Stomach (tissue), 4 donors: Measurements from ENCODE around the gene MS4A18.

Experiments used
- POLR2A ChIP-seq, 4 donors: fragments of 450-650 bp; IDR thresholded peaks; one replicate each; pipeline ENCODE4 v1.6.1; 2016; ENCODE audit warnings: antibody characterized with exemption in 4 of 4, control low read depth in 2 of 4, mild to moderate bottlenecking in 1 of 4, moderate library complexity in 1 of 4
- TF ChIP-seq, protein P1 (sequence below), 7 experiments: fragments of 450-650 bp in 4 of 7; fragments of 200-600 bp in 3 of 7; sonication (generic) in 3 of 7; IDR thresholded peaks; one replicate each; pipeline ENCODE4 v1.5.1; 2016 to 2019; ENCODE audit warnings: antibody characterized with exemption in 7 of 7, control low read depth in 2 of 7, mild to moderate bottlenecking in 1 of 7

GRCh38 chr11:60744114-60744513 lies 19.6 kb downstream of the MS4A18 start:
- TF ChIP-seq, protein P1, sequence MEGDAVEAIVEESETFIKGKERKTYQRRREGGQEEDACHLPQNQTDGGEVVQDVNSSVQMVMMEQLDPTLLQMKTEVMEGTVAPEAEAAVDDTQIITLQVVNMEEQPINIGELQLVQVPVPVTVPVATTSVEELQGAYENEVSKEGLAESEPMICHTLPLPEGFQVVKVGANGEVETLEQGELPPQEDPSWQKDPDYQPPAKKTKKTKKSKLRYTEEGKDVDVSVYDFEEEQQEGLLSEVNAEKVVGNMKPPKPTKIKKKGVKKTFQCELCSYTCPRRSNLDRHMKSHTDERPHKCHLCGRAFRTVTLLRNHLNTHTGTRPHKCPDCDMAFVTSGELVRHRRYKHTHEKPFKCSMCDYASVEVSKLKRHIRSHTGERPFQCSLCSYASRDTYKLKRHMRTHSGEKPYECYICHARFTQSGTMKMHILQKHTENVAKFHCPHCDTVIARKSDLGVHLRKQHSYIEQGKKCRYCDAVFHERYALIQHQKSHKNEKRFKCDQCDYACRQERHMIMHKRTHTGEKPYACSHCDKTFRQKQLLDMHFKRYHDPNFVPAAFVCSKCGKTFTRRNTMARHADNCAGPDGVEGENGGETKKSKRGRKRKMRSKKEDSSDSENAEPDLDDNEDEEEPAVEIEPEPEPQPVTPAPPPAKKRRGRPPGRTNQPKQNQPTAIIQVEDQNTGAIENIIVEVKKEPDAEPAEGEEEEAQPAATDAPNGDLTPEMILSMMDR (IDR thresholded peaks at IDR 0.05), result no peak
- TF ChIP-seq POLR2A (IDR thresholded peaks at IDR 0.05), result no peak
